Brain microvascular endothelial cell (primary cell): ENCODE results near the gene HAUS2.

Experiments used
- DNase-seq: peaks from one replicate; pipeline ENCODE4 v3.0.0-alpha.2; 2020
- H3K27ac ChIP-seq: fragments of 250-450 bp; sonication (Bioruptor Pico); 2 replicates; pipeline ENCODE4 v1.5.1; 2020; ENCODE audit warnings: mild to moderate bottlenecking, moderate library complexity
- H3K27me3 ChIP-seq: fragments of 250-450 bp; sonication (Bioruptor Pico); replicated peaks from 2 replicates; pipeline ENCODE4 v1.5.1; 2020; ENCODE audit warnings: mild to moderate bottlenecking
- H3K36me3 ChIP-seq: fragments of 250-450 bp; sonication (Bioruptor Pico); replicated peaks from 2 replicates; pipeline ENCODE4 v1.5.1; 2020; ENCODE audit warnings: mild to moderate bottlenecking
- H3K4me3 ChIP-seq: 2 replicates; pipeline ENCODE4 v1.5.1; 2011; ENCODE audit warnings: low read depth, mild to moderate bottlenecking, control low read depth, low read length, moderate library complexity
- CTCF ChIP-seq: IDR thresholded peaks from 2 replicates; pipeline ENCODE4 v1.5.1; 2011; ENCODE audit warnings: low read depth, mild to moderate bottlenecking, moderate library complexity, low read length, control low read depth, inconsistent platforms; ENCODE audit errors: missing control alignments
- in situ Hi-C: cut with HindIII; loops from 2 replicates; pipeline ENCODE4 v1.10.0; 2017; ENCODE audit warnings: low sequenced_read_pairs, low pct_ligation_motif_present

The HAUS2 gene

GRCh38 chr15:42507514-42507913, 41.1 kb upstream of the HAUS2 start:
- H3K4me3 ChIP-seq, result no peak overlapping the region
- no peak for TF ChIP-seq CTCF
- H3K27me3 ChIP-seq, result no peaks in the 10 kb centered on the region
- in situ Hi-C loops, result no loop called here
- no peaks in the 10 kb centered on the region for H3K36me3 ChIP-seq
- no peak for DNase-seq
- H3K27ac ChIP-seq, result no peak overlapping the region

GRCh38 chr15:42508263-42508690, 40.4 kb upstream of the HAUS2 start:
- H3K4me3 ChIP-seq, result no peak overlapping the region
- H3K27ac ChIP-seq, result no peak overlapping the region
- H3K36me3 ChIP-seq, result peaks cover under 1% of the 10 kb centered on the region
- DNase-seq, result no peak
- no peaks in the 10 kb centered on the region for H3K27me3 ChIP-seq
- in situ Hi-C loops, result no loop called here
- no peak for TF ChIP-seq CTCF

DNA sequence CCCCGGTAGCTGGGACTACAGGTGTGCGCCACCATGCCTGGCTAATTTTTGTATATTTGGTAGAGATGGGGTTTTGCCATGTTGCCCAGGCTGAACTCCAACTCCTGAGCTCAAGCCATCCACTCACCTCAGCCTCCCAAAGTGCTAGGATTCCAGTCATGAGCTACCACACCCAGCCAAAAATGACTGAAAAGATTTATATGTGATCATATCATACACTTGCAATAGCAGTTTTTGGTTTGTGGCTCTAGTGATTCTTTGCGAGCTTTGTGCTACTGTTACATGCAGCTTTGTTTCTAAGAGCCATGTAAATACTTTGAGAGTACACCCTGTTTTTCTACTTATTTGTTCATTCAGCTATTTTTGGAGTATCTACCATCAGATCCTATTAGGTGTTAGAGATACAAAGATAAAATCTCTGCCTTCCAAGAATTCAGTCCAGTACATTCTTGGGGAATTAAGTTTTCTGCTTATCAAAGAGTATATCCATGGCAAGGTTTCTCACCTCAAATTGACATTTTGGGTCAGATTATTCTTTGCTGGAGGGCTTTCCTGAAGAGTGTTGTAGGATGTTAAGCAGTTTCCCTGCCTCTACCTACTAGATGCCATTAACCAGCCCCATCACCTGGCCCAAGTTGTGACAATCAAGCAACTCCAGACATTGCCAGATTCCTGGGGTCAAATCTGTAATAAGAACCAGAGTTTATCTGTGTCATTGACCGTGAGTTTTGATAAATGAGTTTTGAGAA, 38.2 kb upstream of the HAUS2 start:
- Histone ChIP-seq H3K27me3 (no peaks in the 10 kb centered on the region), H3K27ac (peak overlapping the region; percentile 75), H3K36me3 (peaks cover 21% of the 10 kb centered on the region), H3K4me3 (no peak overlapping the region)
- no peak for DNase-seq
- TF ChIP-seq CTCF, result no peak
- in situ Hi-C loops, result no loop called here

DNA sequence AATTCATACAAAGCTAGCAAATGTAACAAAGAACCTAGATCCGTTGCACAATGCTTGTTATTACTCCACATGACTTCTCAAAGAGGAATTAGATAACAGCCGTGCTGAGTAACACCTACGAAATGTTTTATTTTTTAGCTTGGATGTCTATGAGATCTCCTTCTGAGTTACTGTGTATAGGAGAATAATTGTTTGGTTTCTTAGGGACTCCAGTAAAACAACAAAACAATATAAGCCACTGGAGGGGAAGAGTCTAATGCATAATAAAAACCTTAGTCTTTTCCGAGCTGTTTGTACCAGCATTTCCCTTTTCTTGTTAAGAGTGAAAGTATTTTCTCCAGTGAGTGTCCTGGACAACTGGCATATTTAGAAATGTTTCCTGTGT, 37.6 kb upstream of the HAUS2 start:
- in situ Hi-C loops, result no loop called here
- H3K36me3 ChIP-seq, result peaks cover 21% of the 10 kb centered on the region
- H3K27ac ChIP-seq, result peak overlapping the region; percentile 75
- no peak for TF ChIP-seq CTCF
- DNase-seq, result peak; percentile 63
- no peaks in the 10 kb centered on the region for H3K27me3 ChIP-seq
- H3K4me3 ChIP-seq, result no peak overlapping the region

DNA sequence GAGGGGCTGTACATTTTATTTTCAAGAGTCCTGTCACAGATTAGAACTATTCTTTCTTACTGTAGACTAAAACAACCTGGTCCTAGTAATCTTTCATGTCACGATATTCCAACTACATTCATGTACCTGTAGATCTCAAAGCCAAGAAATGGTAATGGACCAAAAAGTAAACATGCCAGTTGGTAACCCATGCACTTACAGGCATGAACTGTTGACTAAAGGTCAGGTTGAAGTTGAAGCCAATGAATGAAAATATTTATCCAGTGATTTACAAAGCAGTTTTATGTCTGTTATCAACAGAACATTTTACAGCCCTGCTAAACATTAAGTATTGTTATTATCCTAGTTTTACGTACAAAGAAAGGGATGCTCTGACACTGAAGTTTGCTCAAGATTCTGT, 25.3 kb upstream of the HAUS2 start:
- DNase-seq, result no peak
- peaks cover 35% of the 10 kb centered on the region for H3K36me3 ChIP-seq
- TF ChIP-seq CTCF, result no peak
- no peak overlapping the region for H3K4me3 ChIP-seq
- in situ Hi-C loops, result no loop called here
- H3K27ac ChIP-seq, result no peak overlapping the region
- H3K27me3 ChIP-seq, result no peaks in the 10 kb centered on the region

DNA sequence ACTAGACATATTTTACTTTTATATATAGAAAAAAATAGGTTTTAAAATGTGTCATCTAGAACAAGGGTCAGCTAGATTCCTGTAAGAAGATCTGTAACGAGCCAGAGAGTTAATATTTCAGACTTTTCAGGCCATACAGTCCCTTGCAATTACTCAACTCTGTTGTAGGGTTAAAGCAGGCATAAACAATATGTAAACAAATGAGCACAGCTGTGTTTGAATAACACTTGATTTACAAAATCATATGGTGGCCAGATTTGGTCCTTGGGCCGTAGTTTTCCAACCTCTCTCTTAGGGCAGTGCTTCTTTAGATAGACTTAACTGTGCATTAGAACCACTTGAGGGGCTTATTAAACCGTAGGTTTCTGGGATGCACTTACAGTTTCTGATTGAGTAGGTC, 19.7 kb upstream of the HAUS2 start:
- DNase-seq, result no peak
- Histone ChIP-seq H3K27me3 (no peaks in the 10 kb centered on the region), H3K27ac (no peak overlapping the region), H3K36me3 (peaks cover 40% of the 10 kb centered on the region), H3K4me3 (no peak overlapping the region)
- in situ Hi-C loops, result no loop called here
- no peak for TF ChIP-seq CTCF
